ENCODE results near the gene ZNF804A.

- TF ChIP-seq RAD21 (IDR thresholded peaks at IDR 0.05), result no peak
- TF ChIP-seq, protein P1, sequence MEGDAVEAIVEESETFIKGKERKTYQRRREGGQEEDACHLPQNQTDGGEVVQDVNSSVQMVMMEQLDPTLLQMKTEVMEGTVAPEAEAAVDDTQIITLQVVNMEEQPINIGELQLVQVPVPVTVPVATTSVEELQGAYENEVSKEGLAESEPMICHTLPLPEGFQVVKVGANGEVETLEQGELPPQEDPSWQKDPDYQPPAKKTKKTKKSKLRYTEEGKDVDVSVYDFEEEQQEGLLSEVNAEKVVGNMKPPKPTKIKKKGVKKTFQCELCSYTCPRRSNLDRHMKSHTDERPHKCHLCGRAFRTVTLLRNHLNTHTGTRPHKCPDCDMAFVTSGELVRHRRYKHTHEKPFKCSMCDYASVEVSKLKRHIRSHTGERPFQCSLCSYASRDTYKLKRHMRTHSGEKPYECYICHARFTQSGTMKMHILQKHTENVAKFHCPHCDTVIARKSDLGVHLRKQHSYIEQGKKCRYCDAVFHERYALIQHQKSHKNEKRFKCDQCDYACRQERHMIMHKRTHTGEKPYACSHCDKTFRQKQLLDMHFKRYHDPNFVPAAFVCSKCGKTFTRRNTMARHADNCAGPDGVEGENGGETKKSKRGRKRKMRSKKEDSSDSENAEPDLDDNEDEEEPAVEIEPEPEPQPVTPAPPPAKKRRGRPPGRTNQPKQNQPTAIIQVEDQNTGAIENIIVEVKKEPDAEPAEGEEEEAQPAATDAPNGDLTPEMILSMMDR (IDR thresholded peaks at IDR 0.05; ENCODE audit: low read depth, low read length, missing input control), result no peak
- no peak for TF ChIP-seq REST (IDR thresholded peaks at IDR 0.05)
- no peak for TF ChIP-seq RXRA (IDR thresholded peaks at IDR 0.05)
- TF ChIP-seq FOXA1 (IDR thresholded peaks at IDR 0.05), result no peak
- no peak for TF ChIP-seq GABPA (IDR thresholded peaks at IDR 0.05 in 1 of 2, conservative IDR thresholded peaks at IDR 0.05 in 1 of 2)
These were observed 260.9 kb downstream of the ZNF804A start for GRCh38 chr2:184859187-184859586.

Data from liver (tissue), 3 donors.